GM15510 (cell line): ENCODE data around the gene SLC44A5.

Experiments
- POLR2A ChIP-seq: IDR thresholded peaks from 3 replicates; pipeline ENCODE4 v1.6.1; 2011; ENCODE audit warnings: borderline replicate concordance; ENCODE audit not compliant: insufficient read length; ENCODE audit errors: extremely low read depth

SLC44A5 gene

GRCh38 chr1:75449998-75450397, 160.9 kb downstream of the SLC44A5 start:
- no peak for TF ChIP-seq POLR2A

- TF ChIP-seq POLR2A: no peak
These were observed 166.7 kb downstream of the SLC44A5 start for GRCh38 chr1:75444220-75444619.

GRCh38 chr1:75440274-75440673, 170.6 kb downstream of the SLC44A5 start:
- no peak for TF ChIP-seq POLR2A

- TF ChIP-seq POLR2A: no peak
These were observed 172.6 kb downstream of the SLC44A5 start for GRCh38 chr1:75438355-75438754.

GRCh38 chr1:75431843-75432242, 179.1 kb downstream of the SLC44A5 start:
- no peak for TF ChIP-seq POLR2A

- TF ChIP-seq POLR2A: no peak
These were observed 180.4 kb downstream of the SLC44A5 start for GRCh38 chr1:75430526-75430925.

- TF ChIP-seq POLR2A: no peak
These were observed 184.2 kb downstream of the SLC44A5 start for GRCh38 chr1:75426688-75427087.

GRCh38 chr1:75425001-75425650, 185.8 kb downstream of the SLC44A5 start:
- no peak for TF ChIP-seq POLR2A

- TF ChIP-seq POLR2A: no peak
These were observed 187.3 kb downstream of the SLC44A5 start for GRCh38 chr1:75423616-75424015.

GRCh38 chr1:75423136-75423535, 187.8 kb downstream of the SLC44A5 start:
- TF ChIP-seq POLR2A: no peak

- TF ChIP-seq POLR2A: no peak
These were observed 189.5 kb downstream of the SLC44A5 start for GRCh38 chr1:75421371-75421770.

GRCh38 chr1:75415187-75415586, 195.7 kb downstream of the SLC44A5 start:
- no peak for TF ChIP-seq POLR2A

- no peak for TF ChIP-seq POLR2A
These were observed 198.3 kb downstream of the SLC44A5 start for GRCh38 chr1:75412616-75413015.

GRCh38 chr1:75400716-75401115, 210.2 kb downstream of the SLC44A5 start:
- no peak for TF ChIP-seq POLR2A

- no peak for TF ChIP-seq POLR2A
These were observed 214.2 kb downstream of the SLC44A5 start for GRCh38 chr1:75396745-75397144.

GRCh38 chr1:75396260-75396659, 214.7 kb downstream of the SLC44A5 start:
- no peak for TF ChIP-seq POLR2A
